ENCODE data around the gene MUC2.

DNA sequence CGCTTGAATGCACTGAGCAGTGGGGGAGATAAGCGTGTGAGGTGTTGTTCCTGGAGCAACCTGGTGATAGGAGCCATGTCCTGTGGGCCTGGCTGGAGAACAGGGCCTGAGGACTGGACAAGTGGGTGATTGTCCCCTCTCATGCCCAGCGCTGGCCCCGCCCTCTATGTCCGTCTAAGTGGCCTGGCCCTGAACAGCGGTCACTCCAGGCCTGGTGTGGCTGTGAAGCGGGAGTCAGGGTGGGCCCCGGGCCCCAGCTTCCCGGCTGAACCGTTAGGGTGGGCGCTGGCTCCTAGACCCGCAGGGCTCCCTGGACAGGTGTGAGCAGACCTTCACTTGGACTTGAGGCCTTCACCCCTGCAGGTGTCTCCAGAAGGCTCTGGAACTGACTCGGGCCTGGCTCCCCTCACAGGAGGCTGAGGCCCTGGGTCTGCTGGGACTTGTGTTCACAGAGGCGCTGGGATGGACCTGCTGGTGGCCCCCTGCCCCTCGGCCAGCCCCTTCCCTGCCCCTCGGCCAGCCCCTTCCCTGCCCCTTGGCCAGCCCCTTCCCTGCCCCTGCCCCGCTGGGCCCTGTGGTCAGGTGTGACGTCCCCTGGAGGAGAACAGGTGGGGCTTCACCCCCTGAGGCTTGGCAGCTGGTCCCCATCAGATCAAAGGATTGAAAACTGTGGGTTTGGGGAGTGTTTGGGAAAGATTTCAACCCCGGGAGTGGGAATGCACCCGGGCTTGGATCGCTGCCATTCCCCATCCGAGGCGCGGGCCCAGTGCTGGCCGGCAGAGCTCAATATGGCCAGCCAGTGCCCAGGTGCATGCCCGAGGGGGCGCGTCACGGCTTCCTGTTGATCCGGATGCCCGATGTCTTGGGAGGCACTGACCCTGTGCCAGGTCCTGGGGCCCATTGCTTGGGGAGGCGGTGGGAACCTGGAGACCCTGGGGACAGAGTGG lies 34.9 kb upstream of the MUC2 start:
- TF ChIP-seq CTCF (IDR thresholded peaks at IDR 0.05) (no peak), POLR2AphosphoS5 (IDR thresholded peaks at IDR 0.05) (peak in 1 of 3 donors; percentile 13), POLR2A (IDR thresholded peaks at IDR 0.05) (no peak), EP300 (IDR thresholded peaks at IDR 0.05) (no peak)

All from stomach (tissue), 4 donors.